ENCODE measurements around the gene MTCL3.
A peak's percentile ranks its signal among the peaks of the same experiment; 100 is the strongest.
"Not testable (repeated sequence)": the region's sequence is repeated elsewhere in the genome, so short reads cannot be mapped to it uniquely, and the experiment has no call there.

MTCL3 gene

GRCh38 chr6:127459231-127459641, 59.9 kb downstream of the MTCL3 start, which contains the start of gene KIAA0408:
TSS of gene KIAA0408 (minus strand) at chr6:127459389. CDS start at chr6:127453981, 5,408 bp downstream.
- Histone ChIP-seq H3K36me3 (no peaks in the 10 kb centered on the region), H3K9me3 (no peaks in the 10 kb centered on the region), H3K27me3 (no peaks in the 10 kb centered on the region), H3K4me3 (no peak within 1 kb of the TSS)
- DNase-seq, result peak; percentile 24

GRCh38 chr6:127458817-127459216, 60.3 kb downstream of the MTCL3 start:
- Histone ChIP-seq H3K27me3 (no peaks in the 10 kb centered on the region), H3K9me3 (no peaks in the 10 kb centered on the region), H3K4me3 (no peak overlapping the region), H3K36me3 (no peaks in the 10 kb centered on the region)
- DNase-seq, result no peak

DNA sequence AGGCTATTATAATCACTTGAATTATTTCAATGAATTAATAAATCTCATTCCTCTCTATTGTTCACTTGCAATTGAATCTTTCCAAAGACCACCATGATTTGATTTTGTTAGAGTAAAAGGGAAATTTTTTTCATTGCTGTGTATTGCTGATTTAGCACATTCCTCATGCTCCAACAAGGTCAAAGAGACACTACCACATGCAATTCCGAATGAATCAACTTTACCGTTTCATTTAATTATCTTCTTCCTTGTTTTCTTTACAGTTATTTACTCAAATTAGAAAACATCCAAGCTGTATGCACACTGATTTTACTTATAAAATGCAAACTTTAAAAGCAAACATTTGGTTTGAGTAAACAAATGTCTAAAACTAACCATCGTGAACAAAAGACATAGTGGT, 60.9 kb downstream of the MTCL3 start:
- H3K4me3 ChIP-seq, result no peak overlapping the region
- DNase-seq, result no peak
- H3K36me3 ChIP-seq, result no peaks in the 10 kb centered on the region

GRCh38 chr6:127457456-127458064, 61.6 kb downstream of the MTCL3 start:
- no peaks in the 10 kb centered on the region for H3K36me3 ChIP-seq
- H3K27me3 ChIP-seq, result no peaks in the 10 kb centered on the region
- H3K4me3 ChIP-seq, result no peak overlapping the region
- DNase-seq, result no peak
- H3K9me3 ChIP-seq, result no peaks in the 10 kb centered on the region

More for the DNA sequence above, 60.9 kb downstream of the MTCL3 start:
- H3K9me3 ChIP-seq, result no peaks in the 10 kb centered on the region
- H3K27me3 ChIP-seq, result no peaks in the 10 kb centered on the region

DNA sequence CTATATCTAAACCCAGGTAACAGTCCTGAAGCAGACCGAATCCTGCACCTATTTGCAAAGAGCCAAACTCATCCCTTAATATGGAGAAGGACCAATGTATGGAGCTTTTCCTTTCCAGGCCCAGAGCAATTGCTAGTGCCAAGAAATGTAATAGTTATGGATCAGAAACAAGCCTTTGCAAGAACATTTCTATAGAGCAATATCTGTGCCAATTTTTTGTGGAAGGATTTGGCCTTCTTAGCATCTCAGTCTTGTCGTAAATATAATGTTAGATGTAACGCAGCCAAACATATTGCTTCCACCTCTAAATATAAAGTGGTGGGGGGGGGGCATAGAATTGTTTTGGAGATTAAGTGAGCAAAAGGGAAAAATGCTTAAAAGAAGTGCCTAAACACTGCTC, 62.7 kb downstream of the MTCL3 start:
- no peak for DNase-seq
- no peaks in the 10 kb centered on the region for H3K27me3 ChIP-seq
- H3K4me3 ChIP-seq, result no peak overlapping the region
- H3K9me3 ChIP-seq, result no peaks in the 10 kb centered on the region
- H3K36me3 ChIP-seq, result no peaks in the 10 kb centered on the region

DNA sequence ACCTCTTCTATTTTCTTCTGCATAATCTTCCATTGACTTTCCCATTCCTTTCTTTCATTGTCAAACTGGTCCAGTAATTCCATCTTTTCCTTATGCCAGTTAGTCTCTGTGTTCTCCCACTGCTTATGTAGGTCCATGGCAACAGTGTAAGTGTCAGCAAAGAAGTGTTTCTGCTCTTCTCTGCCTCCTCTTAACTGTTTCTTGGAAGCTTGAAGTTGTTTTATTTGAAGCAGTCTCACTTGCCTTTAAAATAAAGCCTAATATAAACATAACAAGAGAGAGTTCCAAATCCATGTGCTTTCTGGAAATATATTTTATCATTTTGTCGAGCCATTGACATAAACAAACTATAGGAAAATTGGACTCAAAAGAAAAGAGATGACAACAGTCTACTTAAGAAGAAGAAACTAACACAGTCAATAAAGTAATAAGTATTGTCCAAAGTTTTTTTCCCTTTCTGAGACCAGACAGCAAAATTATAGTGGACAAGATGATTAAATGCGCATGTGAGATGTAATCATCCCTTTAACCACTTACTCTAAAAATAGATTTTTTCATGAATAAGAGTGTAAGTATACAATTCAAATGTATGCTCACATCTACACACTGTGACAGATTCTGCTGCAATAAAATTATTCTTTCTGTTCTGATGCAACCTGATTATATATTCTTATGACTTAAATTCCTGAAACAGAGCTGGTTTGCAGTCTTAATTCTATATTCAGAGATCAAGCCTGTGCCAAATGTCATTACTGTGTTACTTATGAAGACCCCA, 65.1 kb downstream of the MTCL3 start:
- H3K4me3 ChIP-seq, result no peak overlapping the region
- H3K36me3 ChIP-seq, result no peaks in the 10 kb centered on the region
- no peaks in the 10 kb centered on the region for H3K9me3 ChIP-seq
- no peak for DNase-seq
- no peaks in the 10 kb centered on the region for H3K27me3 ChIP-seq

GRCh38 chr6:127452803-127453202, 66.3 kb downstream of the MTCL3 start:
- Histone ChIP-seq H3K36me3 (no peaks in the 10 kb centered on the region), H3K9me3 (no peaks in the 10 kb centered on the region), H3K27me3 (no peaks in the 10 kb centered on the region), H3K4me3 (no peak overlapping the region)
- DNase-seq, result no peak

DNA sequence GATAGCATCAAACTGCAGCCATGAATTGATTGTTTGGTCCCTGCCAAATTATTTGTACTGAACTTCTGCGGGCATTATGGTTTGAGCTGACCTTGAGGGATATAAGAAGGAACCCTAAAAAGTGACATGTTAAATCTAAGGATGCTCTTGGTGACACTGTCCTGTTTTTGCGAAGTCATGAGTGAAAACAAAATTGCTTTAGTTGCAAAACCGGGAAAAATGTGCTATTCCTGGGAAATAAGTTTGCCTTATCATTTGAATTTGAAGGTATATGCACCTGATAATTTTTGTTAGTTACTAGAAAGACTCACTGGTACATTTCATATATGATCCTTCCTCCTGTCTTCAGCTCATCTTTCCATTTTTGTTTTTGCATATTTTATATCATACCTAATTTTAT, 67.7 kb downstream of the MTCL3 start:
- H3K4me3 ChIP-seq, result no peak overlapping the region
- no peak for DNase-seq
- H3K9me3 ChIP-seq, result no peaks in the 10 kb centered on the region
- H3K27me3 ChIP-seq, result no peaks in the 10 kb centered on the region
- H3K36me3 ChIP-seq, result no peaks in the 10 kb centered on the region

DNA sequence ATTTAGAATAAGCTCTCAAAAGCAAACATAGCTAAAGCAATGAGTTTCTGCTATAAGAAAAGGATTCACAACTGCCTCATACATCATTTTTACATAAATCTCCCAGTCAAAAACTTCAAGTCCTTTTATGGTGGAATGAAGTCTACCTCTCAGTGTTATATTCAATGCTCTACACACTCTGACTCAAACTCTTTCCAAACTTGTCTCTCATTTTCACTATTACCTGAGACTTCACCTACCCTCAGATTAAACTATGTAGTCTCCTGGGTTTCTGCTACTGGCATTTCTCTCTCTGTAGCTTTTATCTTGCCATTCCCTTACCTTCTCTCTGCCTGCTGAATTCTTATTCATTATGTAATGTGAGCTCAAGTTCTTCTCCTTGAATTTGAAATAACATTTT, 71.4 kb downstream of the MTCL3 start:
- H3K27me3 ChIP-seq, result no peaks in the 10 kb centered on the region
- no peak overlapping the region for H3K4me3 ChIP-seq
- no peak for DNase-seq
- no peaks in the 10 kb centered on the region for H3K36me3 ChIP-seq
- no peaks in the 10 kb centered on the region for H3K9me3 ChIP-seq

DNA sequence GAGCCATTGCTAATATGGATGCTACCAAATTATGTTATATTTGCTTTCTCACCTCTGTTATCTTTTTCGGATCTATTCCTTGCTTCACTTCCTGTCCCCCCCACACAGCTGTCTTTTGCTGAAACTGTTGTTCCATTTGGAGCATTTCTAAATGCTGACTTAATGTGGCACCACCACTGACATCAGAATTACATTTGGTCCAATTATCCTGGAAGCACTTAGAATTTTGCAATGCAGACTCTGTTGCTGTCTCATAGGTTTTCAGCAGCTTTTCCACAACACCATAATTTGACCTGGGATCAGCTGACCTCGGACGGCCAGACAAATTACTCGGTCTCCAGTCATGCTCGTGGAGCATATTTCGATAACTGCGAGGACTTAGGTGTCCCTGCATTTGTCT, 72.8 kb downstream of the MTCL3 start:
- no peak for DNase-seq
- H3K36me3 ChIP-seq, result no peaks in the 10 kb centered on the region
- H3K4me3 ChIP-seq, result no peak overlapping the region
- no peaks in the 10 kb centered on the region for H3K9me3 ChIP-seq
- no peaks in the 10 kb centered on the region for H3K27me3 ChIP-seq

DNA sequence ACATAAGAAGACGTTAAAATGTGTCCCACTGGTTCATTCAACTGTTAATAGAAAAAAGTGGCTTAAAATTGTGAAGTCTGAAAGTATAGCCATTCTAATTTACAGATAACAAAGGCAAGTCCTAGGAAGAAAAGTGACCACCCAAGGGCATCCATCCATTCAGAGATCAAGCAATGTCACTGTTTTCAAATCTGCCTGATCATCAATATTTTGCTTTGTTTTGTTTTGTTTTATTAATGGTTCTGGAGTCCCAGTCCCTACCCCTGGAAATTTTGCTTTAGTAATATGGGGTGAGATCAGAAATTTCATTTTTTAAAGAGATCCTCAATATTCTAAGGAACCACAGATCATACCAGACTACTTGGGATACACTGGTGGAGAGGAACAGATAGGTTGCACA, 77.3 kb downstream of the MTCL3 start:
- Histone ChIP-seq H3K36me3 (no peaks in the 10 kb centered on the region), H3K4me3 (no peak overlapping the region), H3K27me3 (no peaks in the 10 kb centered on the region), H3K9me3 (no peaks in the 10 kb centered on the region)
- DNase-seq, result no peak

- Histone ChIP-seq H3K27me3 (no peaks in the 10 kb centered on the region), H3K4me3 (no peak overlapping the region), H3K9me3 (no peaks in the 10 kb centered on the region), H3K36me3 (no peaks in the 10 kb centered on the region)
- DNase-seq, result no peak
Observed at GRCh38 chr6:127439718-127440117, 79.4 kb downstream of the MTCL3 start.

- H3K27me3 ChIP-seq, result no peaks in the 10 kb centered on the region
- no peaks in the 10 kb centered on the region for H3K36me3 ChIP-seq
- no peaks in the 10 kb centered on the region for H3K9me3 ChIP-seq
- no peak overlapping the region for H3K4me3 ChIP-seq
- DNase-seq, result no peak
Observed at GRCh38 chr6:127436578-127437110, 82.5 kb downstream of the MTCL3 start.

- H3K27me3 ChIP-seq, result no peaks in the 10 kb centered on the region
- DNase-seq, result no peak
- no peak overlapping the region for H3K4me3 ChIP-seq
- H3K9me3 ChIP-seq, result no peaks in the 10 kb centered on the region
- H3K36me3 ChIP-seq, result no peaks in the 10 kb centered on the region
Observed at GRCh38 chr6:127435626-127436220, 83.4 kb downstream of the MTCL3 start.

DNA sequence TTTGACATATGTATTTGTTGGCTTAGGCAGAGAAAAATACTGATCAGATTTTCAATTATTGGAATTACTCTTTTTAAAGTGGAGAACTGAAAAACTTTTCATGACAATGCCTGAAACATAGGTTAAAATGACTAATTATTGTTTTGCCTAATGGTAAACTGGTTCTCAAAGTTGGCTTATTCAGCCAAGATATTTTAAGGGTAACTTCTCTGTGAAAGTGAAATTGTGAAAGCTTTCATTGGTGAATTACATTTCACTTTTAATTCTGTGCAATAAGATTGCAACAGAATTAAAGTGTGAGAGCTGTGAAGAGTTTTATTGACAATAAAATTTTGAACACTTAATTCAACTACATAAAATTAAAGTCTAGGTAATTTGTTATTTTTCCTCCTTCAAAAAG, 84.5 kb downstream of the MTCL3 start:
- DNase-seq, result no peak
- Histone ChIP-seq H3K36me3 (no peaks in the 10 kb centered on the region), H3K27me3 (no peaks in the 10 kb centered on the region), H3K9me3 (no peaks in the 10 kb centered on the region), H3K4me3 (no peak overlapping the region)

DNA sequence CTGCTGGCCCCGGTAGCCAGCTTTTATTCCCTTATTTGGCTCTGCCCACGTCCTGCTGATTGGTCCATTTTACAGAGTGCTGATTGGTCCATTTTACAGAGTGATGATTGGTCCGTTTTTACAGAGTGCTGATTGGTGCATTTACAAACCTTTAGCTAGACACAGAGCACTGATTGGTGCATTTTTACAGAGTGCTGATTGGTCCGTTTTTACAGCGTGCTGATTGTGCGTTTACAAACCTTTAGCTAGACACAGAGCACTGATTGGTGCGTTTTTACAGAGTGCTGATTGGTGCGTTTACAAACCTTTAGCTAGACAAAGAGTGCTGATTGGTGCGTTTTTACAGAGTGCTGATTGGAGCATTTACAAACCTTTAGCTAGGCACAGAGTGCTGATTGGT, 90.6 kb downstream of the MTCL3 start:
- H3K36me3 ChIP-seq, H3K4me3 ChIP-seq, DNase-seq: not testable (repeated sequence)

GRCh38 chr6:127423921-127424320, 95.2 kb downstream of the MTCL3 start:
- Histone ChIP-seq H3K36me3 (no peaks in the 10 kb centered on the region), H3K9me3 (no peaks in the 10 kb centered on the region), H3K4me3 (no peak overlapping the region), H3K27me3 (no peaks in the 10 kb centered on the region)
- no peak for DNase-seq

More for the DNA sequence above, 90.6 kb downstream of the MTCL3 start:
- not testable (repeated sequence) for H3K27me3 ChIP-seq, H3K9me3 ChIP-seq
